CD14-positive monocyte (primary cell): ENCODE measurements around the gene LRRC72. TPM values are rescaled to one million over a fixed set of nuclear protein-coding genes. Genes with fewer than 3 reads are reported as not detected.

Experiments used
- DNase-seq, 3 donors: peaks; one replicate each; pipeline ENCODE4 v3.0.0-alpha.2; 2011 to 2022
- H2AFZ ChIP-seq: 2 replicates; pipeline ENCODE4 v1.6.0; 2012; ENCODE audit warnings: mild to moderate bottlenecking, low read depth, low read length, inconsistent platforms; ENCODE audit not compliant: insufficient read depth, poor library complexity, severe bottlenecking
- H3K27ac ChIP-seq, 2 donors: 1 replicate in 1 of 2; 2 replicates in 1 of 2; pipeline ENCODE4 v1.5.1; 2012 to 2013; ENCODE audit warnings: low read length in 2 of 2, control low read depth in 1 of 2, inconsistent platforms in 1 of 2, low read depth in 1 of 2, mild to moderate bottlenecking in 1 of 2
- H3K27me3 ChIP-seq, 2 donors: one replicate each; pipeline versions ENCODE4 v1.6.0 to v1.6.1; 2011 to 2013; ENCODE audit warnings: low read length in 2 of 2; ENCODE audit not compliant: control insufficient read depth in 2 of 2, insufficient read depth in 2 of 2
- H3K36me3 ChIP-seq, 2 donors: replicated peaks in 1 of 2; 1 replicate in 1 of 2; 2 replicates in 1 of 2; pipeline versions ENCODE4 v1.5.1 to v1.6.1; 2012 to 2013; ENCODE audit warnings: low read length in 2 of 2, control low read depth in 1 of 2, inconsistent platforms in 1 of 2, mild to moderate bottlenecking in 1 of 2; ENCODE audit not compliant: insufficient read depth in 2 of 2, control insufficient read depth in 1 of 2
- H3K4me1 ChIP-seq, 2 donors: 1 replicate in 1 of 2; 2 replicates in 1 of 2; pipeline versions ENCODE4 v1.5.1 to v1.6.1; 2012 to 2013; ENCODE audit warnings: low read length in 2 of 2, control low read depth in 1 of 2, inconsistent platforms in 1 of 2, mild to moderate bottlenecking in 1 of 2, moderate library complexity in 1 of 2; ENCODE audit not compliant: insufficient read depth in 2 of 2, control insufficient read depth in 1 of 2
- H3K4me2 ChIP-seq: replicated peaks from 2 replicates; pipeline ENCODE3; 2012; ENCODE audit warnings: low read length, moderate library complexity, mild to moderate bottlenecking; ENCODE audit not compliant: poor library complexity, severe bottlenecking; ENCODE audit errors: extremely low read depth
- H3K4me3 ChIP-seq, 3 experiments: fragments of 200-600 bp in 1 of 3; sonication (generic) in 1 of 3; replicated peaks in 1 of 3; 1 replicate in 2 of 3; 2 replicates in 1 of 3; pipeline ENCODE4 v1.5.1; 2011 to 2013; ENCODE audit warnings: low read length in 3 of 3, mild to moderate bottlenecking in 3 of 3, control low read depth in 2 of 3, low read depth in 2 of 3, inconsistent platforms in 1 of 3, moderate library complexity in 1 of 3
- H3K79me2 ChIP-seq: 2 replicates; pipeline ENCODE4 v1.6.0; 2012; ENCODE audit warnings: mild to moderate bottlenecking, control low read depth, inconsistent platforms, low read length, moderate library complexity; ENCODE audit not compliant: insufficient read depth
- H3K9ac ChIP-seq: 2 replicates; pipeline ENCODE4 v1.6.0; 2017; ENCODE audit warnings: low read length, mild to moderate bottlenecking; ENCODE audit not compliant: insufficient read depth, poor library complexity, severe bottlenecking
- H3K9me3 ChIP-seq, 2 donors: replicated peaks in 1 of 2; 1 replicate in 1 of 2; 2 replicates in 1 of 2; pipeline versions ENCODE4 v1.5.1 to v1.6.1; 2012 to 2013; ENCODE audit warnings: low read length in 2 of 2, control low read depth in 1 of 2; ENCODE audit not compliant: control insufficient read depth in 1 of 2, insufficient read depth in 1 of 2
- H4K20me1 ChIP-seq: 2 replicates; pipeline ENCODE4 v1.6.0; 2012; ENCODE audit warnings: mild to moderate bottlenecking, low read length, control low read depth, moderate library complexity; ENCODE audit not compliant: insufficient read depth
- H3K27ac Mint-ChIP-seq, 7 donors: one replicate each; pipeline ENCODE4 v1.8.0; 2020; ENCODE audit warnings: mild to moderate bottlenecking in 7 of 7, mixed read lengths in 7 of 7, moderate library complexity in 6 of 7, inconsistent platforms in 2 of 7
- H3K27me3 Mint-ChIP-seq, 3 donors: one replicate each; pipeline ENCODE4 v1.8.0; 2021 to 2022; ENCODE audit warnings: low read depth in 3 of 3, mild to moderate bottlenecking in 3 of 3, mixed read lengths in 3 of 3, moderate library complexity in 3 of 3, inconsistent platforms in 1 of 3
- H3K36me3 Mint-ChIP-seq, 2 donors: one replicate each; pipeline ENCODE4 v1.8.0; 2020; ENCODE audit warnings: mixed read lengths in 2 of 2, inconsistent platforms in 1 of 2, mild to moderate bottlenecking in 1 of 2
- H3K4me1 Mint-ChIP-seq: one replicate; pipeline ENCODE4 v1.8.0; 2020; ENCODE audit warnings: mild to moderate bottlenecking, mixed read lengths
- H3K4me3 Mint-ChIP-seq, 2 donors: one replicate each; pipeline ENCODE4 v1.8.0; 2020; ENCODE audit warnings: mild to moderate bottlenecking in 2 of 2, mixed read lengths in 2 of 2, moderate library complexity in 1 of 2
- H3K9me3 Mint-ChIP-seq, 7 donors: one replicate each; pipeline ENCODE4 v1.8.0; 2020 to 2022; ENCODE audit warnings: mixed read lengths in 7 of 7, mild to moderate bottlenecking in 6 of 7, moderate library complexity in 6 of 7, inconsistent platforms in 2 of 7
- WGBS: methylation state at CpG from one replicate; pipeline ENCODE4 v1.1.5; 2013; ENCODE audit warnings: missing lambda C conversion rate; ENCODE audit not compliant: insufficient coverage; 5-methylcytosine and 5-hydroxymethylcytosine counted together
- intact Hi-C, 2 donors: fragments of 100-400 bp; cut with micrococcal nuclease; formaldehyde crosslinking; loops; one replicate each; pipeline versions ENCODE4 v1.15.0 to v1.15.1; 2023
- polyA plus RNA-seq, 3 donors: library from polyadenylated mRNA; depleted of rRNA in 1 of 3; unstranded in 2 of 3; stranded (reverse) in 1 of 3; fragments of 300-500 nt in 2 of 3; fragments of >200 nt in 1 of 3; fragmentation: Illumina TruSeq in 2 of 3; gene quantifications; 1 replicate in 2 of 3; 2 replicates in 1 of 3; pipeline ENCODE4 v1.2.3, GENCODE V29; 2012 to 2021
- TF ChIP-seq, protein P1 (sequence below): fragments of 200-600 bp; IDR thresholded peaks from one replicate; pipeline ENCODE4 v1.8.0; 2022; ENCODE audit warnings: antibody characterized with exemption, mild to moderate bottlenecking

The LRRC72 gene
- polyA plus RNA-seq, 3 donors = not detected

DNA sequence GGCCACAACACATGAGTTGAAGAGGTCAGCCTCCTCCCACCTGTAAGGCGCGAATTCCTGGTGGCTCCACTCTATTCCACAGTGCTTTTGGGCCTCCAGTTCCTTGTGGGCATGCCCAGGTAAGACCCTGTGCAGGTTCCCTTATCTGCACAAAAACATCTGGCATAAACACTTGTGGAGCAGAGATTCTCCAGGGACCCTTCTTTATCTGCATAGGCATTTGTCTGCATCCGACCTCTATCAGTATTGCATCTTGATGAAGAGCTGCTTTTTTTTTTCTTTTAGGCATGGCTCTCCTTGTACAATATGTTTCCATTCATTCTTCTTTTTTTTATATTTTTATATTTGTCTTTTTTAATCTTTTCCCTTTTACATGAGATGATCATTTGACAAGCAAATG, 60.5 kb downstream of the LRRC72 start:
- Histone ChIP-seq H3K4me2 (no peak overlapping the region), H3K4me3 (no peak overlapping the region), H4K20me1 (no peaks in the 10 kb centered on the region), H3K9me3 (peaks cover 0 to 12% of the 10 kb centered on the region in 2 donors), H2AFZ (no peak overlapping the region), H3K27ac (no peak overlapping the region), H3K4me1 (no peaks in the 10 kb centered on the region), H3K27me3 (no peaks in the 10 kb centered on the region), H3K79me2 (no peaks in the 10 kb centered on the region), H3K9ac (no peak overlapping the region), H3K36me3 (no peaks in the 10 kb centered on the region)
- Mint-ChIP-seq H3K4me1 (no peaks in the 10 kb centered on the region), H3K36me3 (no peaks in the 10 kb centered on the region), H3K27me3 (peaks cover 0 to 6% (median 2%) of the 10 kb centered on the region in 3 donors), H3K27ac (peak overlapping the region in 1 of 7 donors; percentile 28), H3K9me3 (peaks cover 0 to 12% (median 4%) of the 10 kb centered on the region in 7 donors), H3K4me3 (no peak overlapping the region)
- TF ChIP-seq, protein P1, sequence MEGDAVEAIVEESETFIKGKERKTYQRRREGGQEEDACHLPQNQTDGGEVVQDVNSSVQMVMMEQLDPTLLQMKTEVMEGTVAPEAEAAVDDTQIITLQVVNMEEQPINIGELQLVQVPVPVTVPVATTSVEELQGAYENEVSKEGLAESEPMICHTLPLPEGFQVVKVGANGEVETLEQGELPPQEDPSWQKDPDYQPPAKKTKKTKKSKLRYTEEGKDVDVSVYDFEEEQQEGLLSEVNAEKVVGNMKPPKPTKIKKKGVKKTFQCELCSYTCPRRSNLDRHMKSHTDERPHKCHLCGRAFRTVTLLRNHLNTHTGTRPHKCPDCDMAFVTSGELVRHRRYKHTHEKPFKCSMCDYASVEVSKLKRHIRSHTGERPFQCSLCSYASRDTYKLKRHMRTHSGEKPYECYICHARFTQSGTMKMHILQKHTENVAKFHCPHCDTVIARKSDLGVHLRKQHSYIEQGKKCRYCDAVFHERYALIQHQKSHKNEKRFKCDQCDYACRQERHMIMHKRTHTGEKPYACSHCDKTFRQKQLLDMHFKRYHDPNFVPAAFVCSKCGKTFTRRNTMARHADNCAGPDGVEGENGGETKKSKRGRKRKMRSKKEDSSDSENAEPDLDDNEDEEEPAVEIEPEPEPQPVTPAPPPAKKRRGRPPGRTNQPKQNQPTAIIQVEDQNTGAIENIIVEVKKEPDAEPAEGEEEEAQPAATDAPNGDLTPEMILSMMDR = no peak
- intact Hi-C loops = no loop called here
- no peak for DNase-seq
- 100% methylated on average over 2 of the region's 3 CpGs for whole genome bisulfite sequencing

DNA sequence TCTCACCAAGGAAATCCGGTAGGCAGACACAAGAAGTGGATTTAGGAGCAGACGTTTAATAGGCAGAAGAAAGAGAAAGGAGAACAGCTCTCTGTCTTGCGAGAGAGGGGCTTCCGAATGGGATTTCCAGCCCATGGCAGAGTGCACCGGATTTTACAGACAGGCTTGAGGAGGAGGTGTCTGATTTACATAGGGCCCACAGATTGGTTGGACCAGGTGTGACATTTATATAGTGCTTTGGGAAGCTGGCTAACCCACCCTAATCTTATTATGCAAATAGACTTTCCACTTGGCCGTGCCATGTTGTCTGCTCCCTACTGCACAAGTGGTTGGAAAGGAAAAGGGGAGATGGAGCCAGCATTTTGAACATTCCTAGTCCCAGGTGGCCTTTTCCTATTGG, 61.2 kb downstream of the LRRC72 start:
- TF ChIP-seq, protein P1 = no peak
- Histone ChIP-seq H3K9me3 (peaks cover 0 to 12% of the 10 kb centered on the region in 2 donors), H4K20me1 (no peaks in the 10 kb centered on the region), H3K4me2 (no peak overlapping the region), H3K79me2 (no peaks in the 10 kb centered on the region), H3K27me3 (no peaks in the 10 kb centered on the region), H3K9ac (no peak overlapping the region), H3K4me1 (no peaks in the 10 kb centered on the region), H3K27ac (no peak overlapping the region), H3K4me3 (no peak overlapping the region), H2AFZ (no peak overlapping the region), H3K36me3 (no peaks in the 10 kb centered on the region)
- peaks cover 0 to 6% (median 2%) of the 10 kb centered on the region in 3 donors for H3K27me3 Mint-ChIP-seq
- 94% methylated on average over 2 of the region's 6 CpGs for WGBS
- no peak for DNase-seq
- peak overlapping the region in 1 of 7 donors; percentile 13 for H3K27ac Mint-ChIP-seq
- no peaks in the 10 kb centered on the region for H3K4me1 Mint-ChIP-seq
- no peaks in the 10 kb centered on the region for H3K36me3 Mint-ChIP-seq
- H3K4me3 Mint-ChIP-seq = no peak overlapping the region
- H3K9me3 Mint-ChIP-seq = peaks cover 0 to 12% (median 4%) of the 10 kb centered on the region in 7 donors
- intact Hi-C loops = no loop called here
